ENCODE results near the gene DDTL.
A peak's percentile ranks its signal among the peaks of the same experiment; 100 is the strongest.
"Not testable (repeated sequence)": the region's sequence is repeated elsewhere in the genome, so short reads cannot be mapped to it uniquely, and the experiment has no call there.

Gene DDTL

DNA sequence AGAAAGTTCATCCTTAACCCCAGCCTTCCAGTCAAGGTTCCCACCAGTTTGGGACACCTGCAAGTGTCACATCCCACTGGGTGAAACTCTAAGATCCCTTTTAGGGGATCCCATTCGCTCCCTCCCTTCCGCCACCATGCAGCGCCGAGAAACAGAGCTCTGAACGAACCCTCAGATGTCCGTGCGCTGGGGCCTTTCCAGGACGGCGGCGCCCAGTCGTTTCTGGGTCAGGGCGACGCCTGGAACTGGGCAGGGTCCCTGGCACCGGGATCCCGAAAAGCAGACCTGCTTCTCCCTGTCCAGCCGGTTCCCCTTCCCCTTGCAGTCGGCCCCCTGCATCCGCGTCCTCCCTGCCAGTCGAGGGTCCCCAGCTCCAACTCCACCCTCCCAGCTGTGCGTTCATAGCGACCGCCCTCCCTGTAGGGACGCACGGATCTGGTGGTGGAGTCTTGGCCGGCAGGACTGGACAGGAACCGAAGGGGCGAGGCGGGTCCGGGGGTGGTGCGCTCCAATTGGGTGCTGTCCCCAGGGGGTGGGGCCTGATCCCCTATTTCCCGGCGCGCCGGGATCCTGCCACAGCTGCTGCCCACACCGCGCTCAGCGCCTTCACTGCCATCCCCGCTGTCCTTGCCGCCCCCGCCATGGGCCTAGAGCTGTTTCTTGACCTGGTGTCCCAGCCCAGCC, 13.0 kb downstream of the DDTL start, which contains the start of gene GSTT2:
Gene GSTT2, plus strand, starts transcription at position 578 of the 684 bp plus-strand sequence.
- H3K4me1 ChIP-seq (ENCODE audit: control insufficient read depth, low read length); H3K27me3 ChIP-seq (ENCODE audit: control insufficient read depth, low read length); H3K4me3 ChIP-seq (ENCODE audit: low read length); H3K27ac ChIP-seq (ENCODE audit: low read depth, low read length); H3K36me3 ChIP-seq (ENCODE audit: control insufficient read depth, low read length); H3K79me2 ChIP-seq (ENCODE audit: control insufficient read depth, low read length); H3K9me3 ChIP-seq (ENCODE audit: control insufficient read depth, insufficient read depth, low read length); H3K4me2 ChIP-seq (ENCODE audit: low read length); H3K9me2 ChIP-seq (replicated peaks; ENCODE audit: control insufficient read depth, low read length); H3F3A ChIP-seq (ENCODE audit: control insufficient read depth, insufficient read depth); H4K20me1 ChIP-seq (ENCODE audit: control insufficient read depth, insufficient read depth, low read depth, low read length): not testable (repeated sequence)

DNA sequence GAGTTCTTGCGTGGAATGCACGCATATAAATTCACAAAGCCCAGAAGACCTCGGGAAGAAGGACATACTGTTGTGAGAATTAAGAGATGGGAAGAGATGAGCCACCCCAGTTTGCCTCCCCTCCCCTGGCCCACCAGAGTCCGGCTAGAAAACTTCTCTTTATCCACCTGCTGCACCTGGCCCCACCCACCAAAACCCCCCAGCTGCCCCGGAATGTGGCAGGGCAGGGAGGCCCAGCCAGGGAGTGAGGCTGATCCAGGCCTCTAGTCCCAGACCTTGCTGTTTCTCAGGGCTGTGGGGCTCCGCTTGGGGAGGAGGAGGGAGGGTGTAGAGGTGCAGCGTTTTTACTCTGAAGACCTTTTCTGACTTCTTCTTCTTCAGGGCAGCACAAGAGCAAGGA, 13.9 kb downstream of the DDTL start:
- not testable (repeated sequence) for H3F3A ChIP-seq (ENCODE audit: control insufficient read depth, insufficient read depth); H3K4me2 ChIP-seq (ENCODE audit: low read length); H3K36me3 ChIP-seq (ENCODE audit: control insufficient read depth, low read length); H4K20me1 ChIP-seq (ENCODE audit: control insufficient read depth, insufficient read depth, low read depth, low read length); H3K9me2 ChIP-seq (replicated peaks; ENCODE audit: control insufficient read depth, low read length); H3K4me3 ChIP-seq (ENCODE audit: low read length); H3K27me3 ChIP-seq (ENCODE audit: control insufficient read depth, low read length); H3K4me1 ChIP-seq (ENCODE audit: control insufficient read depth, low read length); H3K27ac ChIP-seq (ENCODE audit: low read depth, low read length); H3K79me2 ChIP-seq (ENCODE audit: control insufficient read depth, low read length); H3K9me3 ChIP-seq (ENCODE audit: control insufficient read depth, insufficient read depth, low read length)

DNA sequence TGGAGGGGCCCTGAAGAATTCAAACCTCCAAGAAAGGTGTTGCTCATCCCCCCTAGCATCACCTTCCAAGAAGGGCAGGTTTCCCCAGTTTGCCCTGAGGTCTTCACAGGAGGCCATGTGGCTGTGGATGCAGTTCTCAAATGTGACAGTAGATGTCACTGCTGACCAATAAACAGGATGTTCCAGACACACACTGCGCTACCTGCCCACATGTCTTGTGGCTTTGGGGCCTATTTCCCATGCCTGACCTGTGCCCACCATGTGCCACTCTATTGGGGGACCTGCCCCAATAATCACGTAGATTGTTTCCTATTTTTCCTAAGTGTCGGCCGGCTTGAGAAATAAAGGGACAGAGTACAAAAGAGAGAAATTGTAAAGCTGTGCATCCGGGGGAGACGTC, 17.7 kb downstream of the DDTL start:
- Histone ChIP-seq H3F3A (ENCODE audit: control insufficient read depth, insufficient read depth) (no peaks in the 10 kb centered on the region), H3K79me2 (ENCODE audit: control insufficient read depth, low read length) (no peaks in the 10 kb centered on the region), H3K27me3 (ENCODE audit: control insufficient read depth, low read length) (no peaks in the 10 kb centered on the region), H4K20me1 (ENCODE audit: control insufficient read depth, insufficient read depth, low read depth, low read length) (no peaks in the 10 kb centered on the region), H3K4me1 (ENCODE audit: control insufficient read depth, low read length) (no peaks in the 10 kb centered on the region), H3K36me3 (ENCODE audit: control insufficient read depth, low read length) (no peaks in the 10 kb centered on the region), H3K9me3 (ENCODE audit: control insufficient read depth, insufficient read depth, low read length) (no peaks in the 10 kb centered on the region), H3K27ac (ENCODE audit: low read depth, low read length) (no peak overlapping the region), H3K4me3 (ENCODE audit: low read length) (no peak overlapping the region), H3K4me2 (ENCODE audit: low read length) (no peak overlapping the region), H3K9me2 (replicated peaks; ENCODE audit: control insufficient read depth, low read length) (no peaks in the 10 kb centered on the region)
- TF ChIP-seq, protein P1, sequence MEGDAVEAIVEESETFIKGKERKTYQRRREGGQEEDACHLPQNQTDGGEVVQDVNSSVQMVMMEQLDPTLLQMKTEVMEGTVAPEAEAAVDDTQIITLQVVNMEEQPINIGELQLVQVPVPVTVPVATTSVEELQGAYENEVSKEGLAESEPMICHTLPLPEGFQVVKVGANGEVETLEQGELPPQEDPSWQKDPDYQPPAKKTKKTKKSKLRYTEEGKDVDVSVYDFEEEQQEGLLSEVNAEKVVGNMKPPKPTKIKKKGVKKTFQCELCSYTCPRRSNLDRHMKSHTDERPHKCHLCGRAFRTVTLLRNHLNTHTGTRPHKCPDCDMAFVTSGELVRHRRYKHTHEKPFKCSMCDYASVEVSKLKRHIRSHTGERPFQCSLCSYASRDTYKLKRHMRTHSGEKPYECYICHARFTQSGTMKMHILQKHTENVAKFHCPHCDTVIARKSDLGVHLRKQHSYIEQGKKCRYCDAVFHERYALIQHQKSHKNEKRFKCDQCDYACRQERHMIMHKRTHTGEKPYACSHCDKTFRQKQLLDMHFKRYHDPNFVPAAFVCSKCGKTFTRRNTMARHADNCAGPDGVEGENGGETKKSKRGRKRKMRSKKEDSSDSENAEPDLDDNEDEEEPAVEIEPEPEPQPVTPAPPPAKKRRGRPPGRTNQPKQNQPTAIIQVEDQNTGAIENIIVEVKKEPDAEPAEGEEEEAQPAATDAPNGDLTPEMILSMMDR (IDR thresholded peaks at IDR 0.05; ENCODE audit: low read depth, low read length, poor library complexity, severe bottlenecking), result peak; percentile 50
- no peak for TF ChIP-seq EZH2phosphoT487 (IDR thresholded peaks at IDR 0.05; ENCODE audit: borderline replicate concordance, low read length)

DNA sequence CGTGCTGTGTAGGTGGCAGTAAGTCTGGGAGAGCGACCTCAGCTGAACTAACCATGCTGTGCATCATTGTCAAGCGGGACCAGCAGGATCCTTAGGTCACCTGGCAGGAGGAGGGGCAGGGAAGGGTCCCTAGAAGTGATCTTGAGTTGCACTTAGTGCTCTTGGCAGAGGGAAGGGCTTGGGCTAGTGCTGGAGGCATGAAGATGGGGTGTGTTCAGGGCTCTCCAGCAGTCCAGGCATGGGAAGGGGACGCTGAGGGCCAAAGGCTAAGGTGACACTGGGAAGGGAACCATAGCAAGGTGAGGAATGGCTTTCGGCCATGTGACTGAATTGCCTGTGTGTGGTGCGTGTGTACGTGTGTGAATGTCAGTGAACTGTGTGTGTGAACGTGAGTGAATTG, 19.4 kb downstream of the DDTL start:
- not testable (repeated sequence) for H3F3A ChIP-seq (ENCODE audit: control insufficient read depth, insufficient read depth); H3K4me2 ChIP-seq (ENCODE audit: low read length); H3K9me2 ChIP-seq (replicated peaks; ENCODE audit: control insufficient read depth, low read length); H3K27ac ChIP-seq (ENCODE audit: low read depth, low read length); H3K36me3 ChIP-seq (ENCODE audit: control insufficient read depth, low read length); H4K20me1 ChIP-seq (ENCODE audit: control insufficient read depth, insufficient read depth, low read depth, low read length); H3K4me3 ChIP-seq (ENCODE audit: low read length); H3K4me1 ChIP-seq (ENCODE audit: control insufficient read depth, low read length); H3K9me3 ChIP-seq (ENCODE audit: control insufficient read depth, insufficient read depth, low read length); H3K79me2 ChIP-seq (ENCODE audit: control insufficient read depth, low read length); H3K27me3 ChIP-seq (ENCODE audit: control insufficient read depth, low read length)

DNA sequence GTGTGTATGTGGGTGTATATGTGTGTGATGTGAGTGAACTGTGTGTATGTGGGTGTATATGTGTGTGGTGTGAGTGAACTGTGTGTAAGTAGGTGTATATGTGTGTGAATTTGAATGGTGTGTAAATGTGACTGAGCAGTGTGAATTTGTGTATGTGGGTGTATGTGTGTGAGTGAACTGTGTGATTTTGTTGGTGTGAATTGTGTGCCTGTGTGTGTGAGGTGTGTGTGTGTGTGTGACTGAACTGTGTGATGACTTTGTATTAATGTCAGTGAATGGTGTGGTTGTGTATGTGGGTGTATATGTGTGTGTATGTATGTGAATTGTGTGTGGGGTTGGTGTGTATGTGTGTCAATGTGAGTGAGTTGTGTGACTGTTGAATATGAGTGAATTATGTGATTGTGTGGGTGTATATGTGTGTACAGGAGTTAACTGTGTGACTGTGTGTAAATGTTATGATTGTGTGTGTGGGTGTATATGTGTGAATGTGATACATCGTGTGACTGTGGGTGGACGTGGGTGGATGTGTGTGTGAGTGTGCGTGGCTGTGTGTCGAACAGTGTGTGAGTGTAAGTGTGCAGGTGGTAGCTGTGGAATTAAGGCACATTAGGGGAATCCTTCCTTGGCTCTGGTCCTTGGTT, 20.0 kb downstream of the DDTL start:
- H3K27ac ChIP-seq (ENCODE audit: low read depth, low read length); H3K9me2 ChIP-seq (replicated peaks; ENCODE audit: control insufficient read depth, low read length); H3K4me1 ChIP-seq (ENCODE audit: control insufficient read depth, low read length); H3K36me3 ChIP-seq (ENCODE audit: control insufficient read depth, low read length); H3K27me3 ChIP-seq (ENCODE audit: control insufficient read depth, low read length); H3F3A ChIP-seq (ENCODE audit: control insufficient read depth, insufficient read depth); H3K4me2 ChIP-seq (ENCODE audit: low read length); H3K4me3 ChIP-seq (ENCODE audit: low read length); H3K79me2 ChIP-seq (ENCODE audit: control insufficient read depth, low read length); H4K20me1 ChIP-seq (ENCODE audit: control insufficient read depth, insufficient read depth, low read depth, low read length); H3K9me3 ChIP-seq (ENCODE audit: control insufficient read depth, insufficient read depth, low read length): not testable (repeated sequence)

DNA sequence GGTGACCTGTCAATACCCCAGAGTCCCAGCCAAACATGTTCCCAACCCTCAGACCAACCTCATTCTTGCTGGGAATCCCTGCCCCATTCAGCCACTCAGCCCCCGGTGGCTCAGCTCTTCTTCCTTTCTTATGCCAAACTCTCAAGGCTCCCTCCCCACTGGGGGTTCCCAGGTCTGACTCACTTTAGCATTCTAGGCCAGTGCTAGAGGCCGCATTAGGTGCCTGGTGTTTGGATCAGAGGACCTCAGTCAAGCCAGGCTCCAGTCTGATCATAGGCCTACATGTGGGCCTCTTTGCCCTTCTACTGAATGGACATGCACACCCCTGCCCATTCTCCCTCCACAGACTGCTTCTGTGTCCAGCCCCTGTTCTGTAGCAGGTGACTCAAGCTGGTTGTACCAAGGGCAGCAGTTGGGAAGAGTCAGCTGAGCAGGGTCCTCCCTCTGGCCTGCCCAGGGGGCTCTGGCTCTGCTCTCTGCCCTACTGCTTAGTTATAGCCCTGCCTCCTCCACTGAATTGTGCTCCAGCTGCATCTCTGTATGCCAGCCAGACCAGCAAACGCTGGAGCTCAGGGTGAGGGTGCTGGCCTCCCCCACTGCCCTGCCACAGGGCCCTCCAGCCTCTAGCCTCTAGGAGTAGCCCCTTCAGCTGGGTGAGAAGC, 23.0 kb downstream of the DDTL start:
- H3K4me2 ChIP-seq (ENCODE audit: low read length); H3K27ac ChIP-seq (ENCODE audit: low read depth, low read length); H3K9me2 ChIP-seq (replicated peaks; ENCODE audit: control insufficient read depth, low read length); H3F3A ChIP-seq (ENCODE audit: control insufficient read depth, insufficient read depth); H3K79me2 ChIP-seq (ENCODE audit: control insufficient read depth, low read length); H3K27me3 ChIP-seq (ENCODE audit: control insufficient read depth, low read length); H3K36me3 ChIP-seq (ENCODE audit: control insufficient read depth, low read length); H4K20me1 ChIP-seq (ENCODE audit: control insufficient read depth, insufficient read depth, low read depth, low read length); H3K9me3 ChIP-seq (ENCODE audit: control insufficient read depth, insufficient read depth, low read length); H3K4me1 ChIP-seq (ENCODE audit: control insufficient read depth, low read length); H3K4me3 ChIP-seq (ENCODE audit: low read length): not testable (repeated sequence)

DNA sequence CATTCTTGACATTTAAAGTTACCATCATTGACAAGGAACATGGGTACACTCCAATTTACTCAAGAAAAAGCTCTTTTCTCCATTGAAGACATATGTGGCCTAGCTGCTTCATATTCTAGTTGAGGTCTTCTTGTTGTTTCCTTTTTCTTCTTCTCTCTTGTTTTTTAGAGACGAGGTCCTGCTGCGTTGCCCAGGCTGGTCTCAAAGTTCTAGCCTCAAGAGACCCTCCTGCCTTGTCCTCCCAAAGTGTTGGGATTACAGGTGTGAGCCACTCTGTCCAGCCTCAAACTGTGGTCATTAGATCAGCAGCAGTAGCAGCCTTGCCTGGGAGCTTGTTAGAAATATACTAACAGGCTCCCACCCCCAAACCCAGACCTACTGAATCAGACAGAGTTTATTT, 26.4 kb downstream of the DDTL start:
- not testable (repeated sequence) for H3K27ac ChIP-seq (ENCODE audit: low read depth, low read length); H3F3A ChIP-seq (ENCODE audit: control insufficient read depth, insufficient read depth); H3K9me2 ChIP-seq (replicated peaks; ENCODE audit: control insufficient read depth, low read length); H3K79me2 ChIP-seq (ENCODE audit: control insufficient read depth, low read length); H4K20me1 ChIP-seq (ENCODE audit: control insufficient read depth, insufficient read depth, low read depth, low read length); H3K36me3 ChIP-seq (ENCODE audit: control insufficient read depth, low read length); H3K27me3 ChIP-seq (ENCODE audit: control insufficient read depth, low read length); H3K4me1 ChIP-seq (ENCODE audit: control insufficient read depth, low read length); H3K9me3 ChIP-seq (ENCODE audit: control insufficient read depth, insufficient read depth, low read length); H3K4me3 ChIP-seq (ENCODE audit: low read length); H3K4me2 ChIP-seq (ENCODE audit: low read length)
